Measurements from ENCODE around the gene VPS35.
A peak's percentile ranks its signal among the peaks of the same experiment; 100 is the strongest.
"Not testable (repeated sequence)": the region's sequence is repeated elsewhere in the genome, so short reads cannot be mapped to it uniquely, and the experiment has no call there.

Gene VPS35

GRCh38 chr16:46673320-46674013 lies 15.5 kb downstream of the VPS35 start:
- DNase-seq (ENCODE audit: low read depth in 2 of 3, low spot score in 2 of 3), result no peak

GRCh38 chr16:46662123-46662522 lies 26.9 kb downstream of the VPS35 start:
- DNase-seq (ENCODE audit: low read depth in 2 of 3, low spot score in 2 of 3), result no peak

- no peak for DNase-seq (ENCODE audit: low read depth in 2 of 3, low spot score in 2 of 3)
Observed at GRCh38 chr16:46658925-46659324, 30.1 kb downstream of the VPS35 start.

GRCh38 chr16:46651305-46651704 lies 37.7 kb downstream of the VPS35 start:
- no peak for DNase-seq (ENCODE audit: low read depth in 2 of 3, low spot score in 2 of 3)

- DNase-seq (ENCODE audit: low read depth in 2 of 3, low spot score in 2 of 3), result no peak
Observed at GRCh38 chr16:46650254-46650623, 38.7 kb downstream of the VPS35 start.

- DNase-seq (ENCODE audit: low read depth in 2 of 3, low spot score in 2 of 3), result no peak
Observed at GRCh38 chr16:46649588-46650253, 39.3 kb downstream of the VPS35 start.

GRCh38 chr16:46648656-46649055 lies 40.3 kb downstream of the VPS35 start:
- DNase-seq (ENCODE audit: low read depth in 2 of 3, low spot score in 2 of 3), result no peak

- DNase-seq (ENCODE audit: low read depth in 2 of 3, low spot score in 2 of 3), result no peak
Observed at GRCh38 chr16:46638947-46639925, 49.7 kb downstream of the VPS35 start.

GRCh38 chr16:46632778-46633733 lies 55.9 kb downstream of the VPS35 start:
- DNase-seq (ENCODE audit: low read depth in 2 of 3, low spot score in 2 of 3), result no peak

- no peak for DNase-seq (ENCODE audit: low read depth in 2 of 3, low spot score in 2 of 3)
Observed at GRCh38 chr16:46629331-46630219, 59.4 kb downstream of the VPS35 start.

GRCh38 chr16:46627746-46628145 lies 61.2 kb downstream of the VPS35 start:
- no peak for DNase-seq (ENCODE audit: low read depth in 2 of 3, low spot score in 2 of 3)

- DNase-seq (ENCODE audit: low read depth in 2 of 3, low spot score in 2 of 3), result not testable (repeated sequence)
Observed at GRCh38 chr16:46626681-46627080, 62.3 kb downstream of the VPS35 start.

- not testable (repeated sequence) for DNase-seq (ENCODE audit: low read depth in 2 of 3, low spot score in 2 of 3)
Observed at GRCh38 chr16:46624862-46625261, 64.1 kb downstream of the VPS35 start.

- not testable (repeated sequence) for DNase-seq (ENCODE audit: low read depth in 2 of 3, low spot score in 2 of 3)
Observed at GRCh38 chr16:46623707-46624106, 65.3 kb downstream of the VPS35 start.

GRCh38 chr16:46623246-46623645 lies 65.7 kb downstream of the VPS35 start:
- not testable (repeated sequence) for DNase-seq (ENCODE audit: low read depth in 2 of 3, low spot score in 2 of 3)

- DNase-seq (ENCODE audit: low read depth in 2 of 3, low spot score in 2 of 3), result no peak
Observed at GRCh38 chr16:46621934-46622676, 66.9 kb downstream of the VPS35 start.

GRCh38 chr16:46621006-46621933 lies 67.7 kb downstream of the VPS35 start, which contains the start of gene SHCBP1:
Gene SHCBP1, minus strand, starts transcription at chr16:46621379. Its CDS starts 20 bp downstream, at chr16:46621359.
- DNase-seq (ENCODE audit: low read depth in 2 of 3, low spot score in 2 of 3), result peak; percentile 44 to 68 (median 60)
